ENCODE results near the gene TMEM98. TPM values are rescaled to one million over a fixed set of nuclear protein-coding genes. Genes with fewer than 3 reads are reported as not detected.

Gene TMEM98
- polyA plus RNA-seq, 1 donor (not counting 4 experiments of a cell fraction or from before 2014, with no cell fraction given): 66.8 TPM

DNA sequence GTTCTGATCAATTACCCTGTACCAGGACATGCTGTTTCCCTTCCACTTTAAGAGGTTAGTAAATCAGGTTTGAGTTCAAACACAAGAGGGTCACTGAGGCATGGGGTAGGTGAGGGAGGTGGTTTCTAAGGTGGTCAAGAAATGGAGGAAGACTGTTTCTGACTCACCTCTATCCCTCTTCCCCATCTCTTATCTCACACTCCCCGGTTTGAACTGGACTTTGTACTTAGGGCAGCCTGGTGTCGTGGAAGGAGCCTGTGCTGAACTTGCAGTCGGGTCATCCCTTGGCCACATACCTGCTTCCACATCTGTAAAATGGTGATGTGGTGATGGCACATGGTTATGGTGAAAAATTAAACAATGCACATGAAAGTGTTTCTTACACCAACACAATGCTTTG lies 17.2 kb upstream of the TMEM98 start:
- FAIRE-seq: peak; percentile 9
- no peak overlapping the region for H2AFZ ChIP-seq (ENCODE audit: control insufficient read depth, low read length)
- dilution Hi-C loops (cut with MboI; ENCODE audit: extremely low pct_ligation_motif_present, low sequenced_read_pairs): loop anchor here (25.0 kb wide), 1 partner anchor 123 kb away; no protein-coding TSS in a partner anchor

DNA sequence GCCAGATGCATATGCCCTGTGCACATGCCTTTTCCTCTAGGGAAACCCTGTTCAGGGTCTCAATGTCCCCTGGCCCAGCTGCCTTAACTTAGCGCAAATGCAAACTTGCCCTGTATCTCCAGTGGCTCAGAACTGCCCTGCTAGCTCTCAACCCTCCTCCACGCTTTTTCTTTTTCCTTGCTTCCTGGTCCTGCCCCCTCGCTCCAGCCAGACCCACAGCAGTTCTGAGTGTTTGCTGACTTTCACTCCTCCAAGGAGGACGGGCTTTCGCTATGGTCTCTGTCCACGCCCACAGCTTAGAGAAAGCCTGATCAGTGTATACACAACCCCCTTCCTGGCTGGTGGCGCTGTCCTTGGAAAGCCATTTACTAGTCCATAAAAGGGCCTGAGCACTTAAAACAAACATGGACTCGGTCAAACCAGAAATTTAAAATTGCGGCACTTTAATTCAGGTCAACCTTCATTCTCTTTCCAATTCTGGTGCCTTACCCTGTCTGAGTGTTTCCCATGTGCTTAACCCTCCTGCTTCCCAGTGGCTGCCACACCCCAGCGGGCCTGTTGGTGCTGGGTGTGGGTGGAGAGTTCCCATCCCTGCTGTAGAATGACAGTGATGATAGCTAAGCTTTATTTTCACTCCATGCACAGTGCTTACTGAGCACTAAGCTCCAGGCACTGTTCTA lies 15.6 kb upstream of the TMEM98 start:
- no peak for DNase-seq (ENCODE audit: low read depth, low spot score)
- peak overlapping the region; percentile 60 for H2AFZ ChIP-seq (ENCODE audit: control insufficient read depth, low read length)
- FAIRE-seq: no peak
- no peaks in the 10 kb centered on the region for H3K36me3 ChIP-seq (ENCODE audit: control insufficient read depth in 2 of 2, extremely low read depth in 1 of 2, insufficient read depth in 2 of 2, low read length in 2 of 2)
- no peak overlapping the region for H3K27ac ChIP-seq (ENCODE audit: control insufficient read depth, insufficient read depth, low read length)
- H4K20me1 ChIP-seq (ENCODE audit: control insufficient read depth, extremely low read depth, insufficient read depth, low read length): no peaks in the 10 kb centered on the region
- TF ChIP-seq EZH2 (IDR thresholded peaks at IDR 0.05; ENCODE audit: low read length): no peak
- TF ChIP-seq, protein P1, sequence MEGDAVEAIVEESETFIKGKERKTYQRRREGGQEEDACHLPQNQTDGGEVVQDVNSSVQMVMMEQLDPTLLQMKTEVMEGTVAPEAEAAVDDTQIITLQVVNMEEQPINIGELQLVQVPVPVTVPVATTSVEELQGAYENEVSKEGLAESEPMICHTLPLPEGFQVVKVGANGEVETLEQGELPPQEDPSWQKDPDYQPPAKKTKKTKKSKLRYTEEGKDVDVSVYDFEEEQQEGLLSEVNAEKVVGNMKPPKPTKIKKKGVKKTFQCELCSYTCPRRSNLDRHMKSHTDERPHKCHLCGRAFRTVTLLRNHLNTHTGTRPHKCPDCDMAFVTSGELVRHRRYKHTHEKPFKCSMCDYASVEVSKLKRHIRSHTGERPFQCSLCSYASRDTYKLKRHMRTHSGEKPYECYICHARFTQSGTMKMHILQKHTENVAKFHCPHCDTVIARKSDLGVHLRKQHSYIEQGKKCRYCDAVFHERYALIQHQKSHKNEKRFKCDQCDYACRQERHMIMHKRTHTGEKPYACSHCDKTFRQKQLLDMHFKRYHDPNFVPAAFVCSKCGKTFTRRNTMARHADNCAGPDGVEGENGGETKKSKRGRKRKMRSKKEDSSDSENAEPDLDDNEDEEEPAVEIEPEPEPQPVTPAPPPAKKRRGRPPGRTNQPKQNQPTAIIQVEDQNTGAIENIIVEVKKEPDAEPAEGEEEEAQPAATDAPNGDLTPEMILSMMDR (optimal IDR thresholded peaks at IDR 0.05 in 1 of 3, IDR thresholded peaks at IDR 0.05 in 1 of 3, conservative IDR thresholded peaks at IDR 0.05 in 1 of 3; ENCODE audit: extremely low read depth in 1 of 3, insufficient read depth in 2 of 3, low read length in 3 of 3): peak in 1 of 3 experiments; percentile 15
- peaks cover 3% of the 10 kb centered on the region for H3K4me1 ChIP-seq (ENCODE audit: control insufficient read depth, extremely low read depth, insufficient read depth, low read length)
- no peaks in the 10 kb centered on the region for H3K9me1 ChIP-seq (ENCODE audit: control insufficient read depth, extremely low read depth, insufficient read depth, low read length)
- H3K9me3 ChIP-seq (ENCODE audit: control insufficient read depth, low read depth, low read length): no peaks in the 10 kb centered on the region
- no peak overlapping the region for H3K9ac ChIP-seq (ENCODE audit: control insufficient read depth, extremely low read depth, insufficient read depth, low read length)
- dilution Hi-C loops (cut with MboI; ENCODE audit: extremely low pct_ligation_motif_present, low sequenced_read_pairs): loop anchor here (25.0 kb wide), 1 partner anchor 125 kb away; no protein-coding TSS in a partner anchor
- H3K4me3 ChIP-seq (ENCODE audit: control insufficient read depth in 2 of 3, extremely low read depth in 1 of 3, insufficient read depth in 2 of 3, low read depth in 1 of 3, low read length in 3 of 3): peak overlapping the region in 1 of 3 experiments; percentile 9
- peak overlapping the region; percentile 66 for H3K4me2 ChIP-seq (ENCODE audit: control insufficient read depth, extremely low read depth, insufficient read depth, low read depth, low read length)
- no peaks in the 10 kb centered on the region for H3K27me3 ChIP-seq (ENCODE audit: control insufficient read depth, extremely low read depth, insufficient read depth, low read length)
- H3K79me2 ChIP-seq (ENCODE audit: control insufficient read depth, insufficient read depth, low read length): no peaks in the 10 kb centered on the region

More for the DNA sequence above, 17.2 kb upstream of the TMEM98 start:
- Histone ChIP-seq H3K79me2 (ENCODE audit: control insufficient read depth, insufficient read depth, low read length) (no peaks in the 10 kb centered on the region), H3K9me1 (ENCODE audit: control insufficient read depth, extremely low read depth, insufficient read depth, low read length) (no peaks in the 10 kb centered on the region), H4K20me1 (ENCODE audit: control insufficient read depth, extremely low read depth, insufficient read depth, low read length) (no peaks in the 10 kb centered on the region), H3K9me3 (ENCODE audit: control insufficient read depth, low read depth, low read length) (no peaks in the 10 kb centered on the region), H3K4me3 (ENCODE audit: control insufficient read depth in 2 of 3, extremely low read depth in 1 of 3, insufficient read depth in 2 of 3, low read depth in 1 of 3, low read length in 3 of 3) (no peak overlapping the region), H3K27ac (ENCODE audit: control insufficient read depth, insufficient read depth, low read length) (no peak overlapping the region), H3K36me3 (ENCODE audit: control insufficient read depth in 2 of 2, extremely low read depth in 1 of 2, insufficient read depth in 2 of 2, low read length in 2 of 2) (no peaks in the 10 kb centered on the region), H3K9ac (ENCODE audit: control insufficient read depth, extremely low read depth, insufficient read depth, low read length) (no peak overlapping the region), H3K4me2 (ENCODE audit: control insufficient read depth, extremely low read depth, insufficient read depth, low read depth, low read length) (no peak overlapping the region), H3K27me3 (ENCODE audit: control insufficient read depth, extremely low read depth, insufficient read depth, low read length) (no peaks in the 10 kb centered on the region), H3K4me1 (ENCODE audit: control insufficient read depth, extremely low read depth, insufficient read depth, low read length) (peaks cover 3% of the 10 kb centered on the region)
- TF ChIP-seq EZH2 (IDR thresholded peaks at IDR 0.05; ENCODE audit: low read length): no peak
- TF ChIP-seq, protein P1 (optimal IDR thresholded peaks at IDR 0.05 in 1 of 3, IDR thresholded peaks at IDR 0.05 in 1 of 3, conservative IDR thresholded peaks at IDR 0.05 in 1 of 3; ENCODE audit: extremely low read depth in 1 of 3, insufficient read depth in 2 of 3, low read length in 3 of 3): no peak
- no peak for DNase-seq (ENCODE audit: low read depth, low spot score)
